CD4-positive, alpha-beta T cell treated with Interleukin-4 for 1 hour (primary cell): Measurements from ENCODE around the gene HDAC5.
"Not testable (repeated sequence)": the region's sequence is repeated elsewhere in the genome, so short reads cannot be mapped to it uniquely, and the experiment has no call there.

Source experiments
- DNase-seq, 2 donors: peaks; one replicate each; pipeline ENCODE4 v3.0.0-alpha.2; 2020 to 2022

The HDAC5 gene

GRCh38 chr17:44123356-44124117, at the start of gene HDAC5:
Gene HDAC5, minus strand, starts transcription at chr17:44123641. Its CDS starts 6,126 bp downstream, at chr17:44117515.
- DNase-seq, result peak; percentile 96

GRCh38 chr17:44171931-44172455, 48.6 kb upstream of the HDAC5 start:
- no peak for DNase-seq

GRCh38 chr17:44170499-44171201, 47.2 kb upstream of the HDAC5 start, which contains the start of gene ASB16:
Gene ASB16, plus strand, starts transcription at chr17:44170704. Its CDS starts 86 bp downstream, at chr17:44170790.
- no peak for DNase-seq

- no peak for DNase-seq
These were observed 46.7 kb upstream of the HDAC5 start for GRCh38 chr17:44170135-44170498.

GRCh38 chr17:44167181-44167861, 43.9 kb upstream of the HDAC5 start:
- DNase-seq, result no peak

- no peak for DNase-seq
These were observed 41.0 kb upstream of the HDAC5 start for GRCh38 chr17:44164476-44164875.

- DNase-seq, result peak; percentile 27 to 64
These were observed 36.2 kb upstream of the HDAC5 start for GRCh38 chr17:44159519-44160210.

- no peak for DNase-seq
These were observed 32.0 kb upstream of the HDAC5 start for GRCh38 chr17:44155488-44155887.

GRCh38 chr17:44152875-44153274, 29.4 kb upstream of the HDAC5 start:
- DNase-seq, result no peak

- no peak for DNase-seq
These were observed 26.4 kb upstream of the HDAC5 start for GRCh38 chr17:44149750-44150329.

- not testable (repeated sequence) for DNase-seq
These were observed 25.6 kb upstream of the HDAC5 start for GRCh38 chr17:44149066-44149465.

- no peak for DNase-seq
These were observed 24.4 kb upstream of the HDAC5 start for GRCh38 chr17:44147812-44148211.

- no peak for DNase-seq
These were observed 23.2 kb upstream of the HDAC5 start for GRCh38 chr17:44146375-44147346.

GRCh38 chr17:44144966-44145739, 21.7 kb upstream of the HDAC5 start:
- DNase-seq, result no peak

- DNase-seq, result not testable (repeated sequence)
These were observed 20.5 kb upstream of the HDAC5 start for GRCh38 chr17:44143921-44144320.

- peak in 1 of 2 donors; percentile 58 for DNase-seq
These were observed 14.7 kb upstream of the HDAC5 start for GRCh38 chr17:44137891-44138709.

- DNase-seq, result no peak
These were observed 11.5 kb upstream of the HDAC5 start for GRCh38 chr17:44134752-44135568.

GRCh38 chr17:44133918-44134476, 10.6 kb upstream of the HDAC5 start:
- DNase-seq, result no peak
